K562 (cell line): ENCODE data around the gene CKAP2. TPM values are rescaled to one million over a fixed set of nuclear protein-coding genes. Genes with fewer than 3 reads are reported as not detected.

Source experiments
- ATAC-seq: fragments of 200-7000 bp; cut with Tn5 transposase; 3 replicates; pipeline ENCODE4 v1.9.1; 2020; ENCODE audit warnings: moderate library complexity
- Bru-seq: library from RNA; stranded (reverse); fragments of 400-500 nt; gene quantifications from one replicate; lab custom pipeline; 2021; lab: Mats Ljungman, UMichigan
- BruChase-seq, 2 experiments: library from RNA; stranded (reverse); fragments of 400-500 nt; gene quantifications; one replicate each; lab custom pipeline; 2021; lab: Mats Ljungman, UMichigan
- BruUV-seq: library from RNA; stranded (reverse); fragments of 400-500 nt; replicated peaks from 2 replicates; lab custom pipeline; 2021; lab: Mats Ljungman, UMichigan
- CTCF ChIA-PET: fragments of 300-600 bp; formaldehyde crosslinking; extraction: SDS; loops from one replicate; lab custom pipeline; 2021; ENCODE audit warnings: low intra/inter-chr PET ratio; lab: Yijun Ruan, JAX
- POLR2A ChIA-PET: fragments of 300-600, 350-650 bp; sonication (Branson Sonifier 250); formaldehyde crosslinking; extraction: SDS; loops from one replicate; lab custom pipeline; 2021; ENCODE audit warnings: antibody characterized with exemption, inconsistent platforms; lab: Yijun Ruan, JAX
- DNase-seq, 4 experiments: peaks; one replicate each; pipeline versions ENCODE4 v3.0.0 to v3.0.0-alpha.2; 2011 to 2018; ENCODE audit warnings: low spot score in 3 of 4, mixed read lengths in 3 of 4; ENCODE audit errors: extremely low read depth in 1 of 4
- FAIRE-seq: peaks from 2 replicates; lab custom pipeline; 2011; peaks lifted over from hg19 to GRCh38; lab: Jason Lieb, UNC
- H2AFZ ChIP-seq: 2 replicates; pipeline ENCODE4 v1.6.0; 2011; ENCODE audit warnings: low read depth, low read length, control low read depth, inconsistent platforms
- H3K27ac ChIP-seq: fragments of 200-600 bp; 3 replicates; pipeline ENCODE4 v1.8.0; 2011; ENCODE audit warnings: low read depth, mild to moderate bottlenecking, control low read depth, inconsistent platforms, low read length, moderate library complexity, mixed read lengths; ENCODE audit errors: extremely low read depth
- H3K27me3 ChIP-seq, 2 experiments: fragments of 300-600 bp in 1 of 2; 2 replicates in 1 of 2; 3 replicates in 1 of 2; pipeline versions ENCODE4 v1.6.0 to v1.8.0; 2011; ENCODE audit warnings: inconsistent platforms in 2 of 2, low read length in 2 of 2, mild to moderate bottlenecking in 1 of 2, mixed read lengths in 1 of 2, moderate library complexity in 1 of 2; ENCODE audit not compliant: control insufficient read depth in 2 of 2, insufficient read depth in 2 of 2
- H3K36me3 ChIP-seq: fragments of 300-600 bp; 3 replicates; pipeline ENCODE4 v1.8.0; 2011; ENCODE audit warnings: mild to moderate bottlenecking, low read length, inconsistent platforms; ENCODE audit not compliant: control insufficient read depth, insufficient read depth
- H3K4me1 ChIP-seq, 2 experiments: fragments of 200-600 bp in 1 of 2; replicated peaks in 1 of 2; 2 replicates in 1 of 2; 3 replicates in 1 of 2; pipeline versions ENCODE4 v1.5.1 to v1.8.0; 2011; ENCODE audit warnings: inconsistent platforms in 2 of 2, low read length in 2 of 2, mild to moderate bottlenecking in 1 of 2, mixed read lengths in 1 of 2, moderate library complexity in 1 of 2; ENCODE audit not compliant: control insufficient read depth in 2 of 2, insufficient read depth in 2 of 2
- H3K4me2 ChIP-seq: 2 replicates; pipeline ENCODE4 v1.6.1; 2011; ENCODE audit warnings: low read length, control low read depth, inconsistent platforms, mixed read lengths; ENCODE audit not compliant: insufficient read depth
- H3K4me3 ChIP-seq: fragments of 200-600 bp; sonication (generic), shearing (Covaris generic); 2 replicates; pipeline ENCODE4 v1.5.1; 2016; ENCODE audit warnings: control low read depth, inconsistent platforms
- H3K79me2 ChIP-seq: fragments of 200-600 bp; 3 replicates; pipeline ENCODE4 v1.8.0; 2011; ENCODE audit warnings: low read length, inconsistent platforms; ENCODE audit not compliant: control insufficient read depth, insufficient read depth
- H3K9ac ChIP-seq, 2 experiments: 2 replicates each; pipeline versions ENCODE4 v1.6.0 to v1.6.1; 2011; ENCODE audit warnings: low read depth in 2 of 2, low read length in 2 of 2, control low read depth in 1 of 2, inconsistent platforms in 1 of 2, mild to moderate bottlenecking in 1 of 2, mixed read lengths in 1 of 2; ENCODE audit not compliant: insufficient read depth in 1 of 2
- H3K9me1 ChIP-seq: one replicate; pipeline ENCODE4 v1.6.0; 2011; ENCODE audit warnings: inconsistent platforms, mild to moderate bottlenecking, low read length, moderate library complexity; ENCODE audit not compliant: control insufficient read depth, insufficient read depth
- H3K9me3 ChIP-seq: replicated peaks from 2 replicates; pipeline ENCODE4 v1.5.1; 2011; ENCODE audit warnings: low read depth, low read length, inconsistent platforms; ENCODE audit not compliant: control insufficient read depth, insufficient read depth
- H4K20me1 ChIP-seq: replicated peaks from 2 replicates; pipeline ENCODE4 v1.6.1; 2011; ENCODE audit warnings: low read length, inconsistent platforms, mixed read lengths; ENCODE audit not compliant: control insufficient read depth, insufficient read depth
- ARNT ChIP-seq, 2 experiments: fragments of 450-650 bp; IDR thresholded peaks; 2 replicates each; pipeline ENCODE4 v1.6.1; 2016; ENCODE audit warnings: mild to moderate bottlenecking in 1 of 2
- BRD4 ChIP-seq: fragments of 200-600 bp; sonication (generic); IDR thresholded peaks from 2 replicates; pipeline ENCODE4 v1.6.1; 2017; ENCODE audit warnings: inconsistent platforms
- CCNT2 ChIP-seq: IDR thresholded peaks from 2 replicates; pipeline ENCODE4 v1.6.1; 2011; ENCODE audit warnings: borderline replicate concordance, low read depth, mild to moderate bottlenecking, moderate library complexity, mixed read lengths, low read length; ENCODE audit not compliant: insufficient read length; ENCODE audit errors: extremely low read depth
- FOS ChIP-seq: IDR thresholded peaks from 3 replicates; pipeline ENCODE4 v1.6.1; 2011; ENCODE audit not compliant: insufficient read length; ENCODE audit errors: extremely low read depth
- GTF2F1 ChIP-seq: IDR thresholded peaks from 2 replicates; pipeline ENCODE4 v1.6.1; 2011; ENCODE audit warnings: low read depth, low read length, improper control_type of control experiment
- NR1H2 ChIP-seq: sonication (generic); formaldehyde crosslinking; IDR thresholded peaks from 2 replicates; pipeline ENCODE4 v1.4.0; 2020; ENCODE audit warnings: mild to moderate bottlenecking, missing genetic modification reagents
- RB1 ChIP-seq: fragments of 450-650 bp; IDR thresholded peaks from 2 replicates; pipeline ENCODE4 v1.6.1; 2017; ENCODE audit warnings: low read depth, mild to moderate bottlenecking
- SAP30 ChIP-seq: fragments of 200-600 bp; sonication (generic); IDR thresholded peaks from 2 replicates; pipeline ENCODE4 v1.6.1; 2012; ENCODE audit warnings: borderline replicate concordance, low read depth, mild to moderate bottlenecking, moderate library complexity, low read length, control low read depth, inconsistent platforms; ENCODE audit not compliant: insufficient read depth, poor library complexity, severe bottlenecking
- SFPQ ChIP-seq: fragments of 200-400 bp; formaldehyde crosslinking; IDR thresholded peaks from 2 replicates; pipeline ENCODE4 v1.6.1; 2017; ENCODE audit warnings: mild to moderate bottlenecking, low read depth, low read length, moderate library complexity
- SMAD4 ChIP-seq: fragments of 250-450 bp; sonication (Bioruptor Pico); conservative IDR thresholded peaks from 2 replicates; pipeline ENCODE4 v1.8.0; 2021; ENCODE audit warnings: inconsistent platforms, mild to moderate bottlenecking, moderate library complexity
- ZNF23 ChIP-seq: fragments of 250-450 bp; sonication (Bioruptor Pico); IDR thresholded peaks from 2 replicates; pipeline ENCODE4 v1.4.0; 2020; ENCODE audit warnings: mild to moderate bottlenecking
- WGBS: fragments of 100-300 bp; shearing (Covaris generic); methylation state at CpG from one replicate; pipeline ENCODE4 v1.1.6; 2016; ENCODE audit warnings: low coverage, mixed read lengths; ENCODE audit not compliant: insufficient coverage; ENCODE audit errors: missing lambda C conversion rate; 5-methylcytosine and 5-hydroxymethylcytosine counted together
- in situ Hi-C: fragments of 300-500 bp; cut with MboI; formaldehyde crosslinking; loops from 4 replicates; pipeline ENCODE4 v1.15.0; 2018; ENCODE audit warnings: inconsistent platforms, mixed read lengths
- intact Hi-C: fragments of 100-400 bp; cut with micrococcal nuclease; formaldehyde crosslinking; loops from 2 replicates; pipeline ENCODE4 v1.14.2; 2022
- long read RNA-seq, 3 experiments: library from polyadenylated mRNA in 2 of 3; library from RNA in 1 of 3; unstranded in 2 of 3; stranded (forward) in 1 of 3; transcript quantifications; one replicate each; pipeline ENCODE4 v2.0.0, GENCODE V29; 2019 to 2022
- polyA minus RNA-seq, 3 experiments: library from RNA; depleted of rRNA, polyadenylated mRNA; stranded (reverse); fragments of >200 nt; gene quantifications; 2 replicates each; pipeline ENCODE4 v1.2.3, GENCODE V29; 2011
- polyA plus RNA-seq, 8 experiments: library from polyadenylated mRNA; depleted of rRNA in 4 of 8; stranded (reverse) in 5 of 8; unstranded in 3 of 8; fragments of >200 nt; fragmentation: Nextera tagmentation in 2 of 8; fragmentation: Illumina TruSeq in 1 of 8; extraction: Ambion mirVana in 2 of 8; extraction: Trizol in 1 of 8; gene quantifications; 2 replicates each; pipeline versions ENCODE4 v1.2.1 to v1.2.3, GENCODE V29; 2011 to 2014; ENCODE audit warnings: inconsistent platforms in 1 of 8, missing spikeins in 1 of 8
- total RNA-seq, 7 experiments: library from RNA; depleted of rRNA in 6 of 7; stranded (reverse); fragments of >200 nt in 6 of 7; fragmentation: Illumina TruSeq in 2 of 7; extraction: Trizol in 2 of 7; gene quantifications; 2 replicates each; pipeline versions ENCODE4 v1.2.1 to v1.2.3, GENCODE V29; 2011 to 2021; ENCODE audit warnings: low replicate concordance in 1 of 7

CKAP2 gene
- total RNA-seq (2011; cell fraction: chromatin; rRNA removed; ENCODE audit: low replicate concordance) = 11.1 and 56.9 TPM in 2 replicates
- 5.5 and 8.9 TPM in 2 replicates for total RNA-seq (2011; cell fraction: nucleolus; rRNA removed)
- 15.3 and 20.2 TPM in 2 replicates for total RNA-seq (2011; cell fraction: nucleoplasm; rRNA removed)
- 31.3 and 34.8 TPM in 2 replicates for total RNA-seq (2014; rRNA removed)
- 45.5 and 54.6 TPM in 2 replicates for total RNA-seq (2014; rRNA removed; fragmentation: Illumina TruSeq; extraction: Trizol)
- total RNA-seq (2015; rRNA removed; fragmentation: Illumina TruSeq; extraction: Trizol) = 47.7 and 55.1 TPM in 2 replicates
- total RNA-seq (2021) = 41.4 and 45.1 TPM in 2 replicates
- 17.9 and 24.2 TPM in 2 replicates for polyA plus RNA-seq (2011; rRNA removed)
- polyA plus RNA-seq (2011; cell fraction: cytosol; rRNA removed) = 4.9 and 10.3 TPM in 2 replicates
- polyA plus RNA-seq (2011; cell fraction: nucleus; rRNA removed) = 11.0 and 13.3 TPM in 2 replicates
- 35.6 and 40.5 TPM in 2 replicates for polyA plus RNA-seq (2012)
- polyA plus RNA-seq (2014; fragmentation: Illumina TruSeq; extraction: Trizol) = 53.5 and 63.5 TPM in 2 replicates
- 10 to 100 TPM; 21.9 to 26.8 TPM for polyA plus RNA-seq (2014; fragmentation: Nextera tagmentation; extraction: Ambion mirVana)
- polyA plus RNA-seq (2014; rRNA removed) = 24.8 and 31.5 TPM in 2 replicates
- 37.7 and 45.4 TPM in 2 replicates for polyA minus RNA-seq (2011; rRNA and poly(A)+ RNA removed)
- polyA minus RNA-seq (2011; cell fraction: cytosol; rRNA and poly(A)+ RNA removed) = 16.1 and 18.2 TPM in 2 replicates
- 11.2 and 24.5 TPM in 2 replicates for polyA minus RNA-seq (2011; cell fraction: nucleus; rRNA and poly(A)+ RNA removed)
- Bru-seq, nascent RNA = percentile 84 among the genes with signal in this experiment
- percentile 91 among the genes with signal in this experiment for BruChase-seq, experiment 1, labeled RNA remaining after a 2-hour chase
- percentile 91 among the genes with signal in this experiment for BruChase-seq, experiment 2, labeled RNA remaining after a 6-hour chase
- long read RNA-seq, experiment 1, transcript CKAP2-203 (9 exons, 3,629 nt) = minor isoform, 21 of 157 reads
- long read RNA-seq, experiment 1, transcript CKAP2-201 (9 exons, 3,375 nt) = major isoform, 51 of 157 reads
- long read RNA-seq, experiment 1, partial matches to known transcripts = 69 of 157 reads
- long read RNA-seq, experiment 1, other reads (novel, unspliced or antisense) = 12 of 157 reads
- long read RNA-seq, experiment 2, transcript CKAP2-201 (9 exons, 3,375 nt) = major isoform, 6 of 17 reads
- long read RNA-seq, experiment 2, partial matches to known transcripts = 3 of 17 reads
- long read RNA-seq, experiment 2, other reads (novel, unspliced or antisense) = 6 of 17 reads
- long read RNA-seq, experiment 3, transcript CKAP2-201 (9 exons, 3,375 nt) = major isoform, 6 of 19 reads
- long read RNA-seq, experiment 3, partial matches to known transcripts = 11 of 19 reads
- long read RNA-seq, experiment 3, other reads (novel, unspliced or antisense) = 1 of 19 reads

GRCh38 chr13:52454820-52455676, at the start of gene CKAP2:
TSS of gene CKAP2 (plus strand) at chr13:52455478. CDS start at chr13:52455557, 79 bp downstream.
- H3K9me3 ChIP-seq = no peaks in the 10 kb centered on the region; the same call in 1 of the 2 replicates
- H3K4me3 ChIP-seq = peak within 1 kb of the TSS; percentile 77
- peak; percentile 92 for ATAC-seq
- H3K27ac ChIP-seq = peak within 1 kb of the TSS; percentile 82
- no peaks in the 10 kb centered on the region for H3K9me1 ChIP-seq
- DNase-seq = peak; percentile 83 to 95 (median 87)
- peak within 1 kb of the TSS; percentile 99 for H3K4me2 ChIP-seq
- peak within 1 kb of the TSS; percentile 91 to 92 for H3K9ac ChIP-seq
- WGBS = 1% methylated on average over 44 of the region's 56 CpGs
- H2AFZ ChIP-seq = peak within 1 kb of the TSS; percentile 98
- ChIA-PET POLR2A (interaction anchor here (0.7 kb wide), 1 partner anchor 284 kb away, joined by 3 read pairs; no protein-coding TSS in a partner anchor), CTCF (no interaction called here)
- H3K79me2 ChIP-seq = peaks cover 44% of the 10 kb centered on the region
- peak; percentile 95 for FAIRE-seq
- in situ Hi-C loops = no loop called here
- intact Hi-C loops = loop anchor here (10.0 kb wide), 3 partner anchors 200 to 460 kb away; partner anchors contain the start of genes NEK3 and SUGT1
- peaks cover 3 to 10% of the 10 kb centered on the region in 2 experiments; a peak in 4 of 5 replicates for H3K4me1 ChIP-seq
- BruUV-seq = TSS peak; percentile 85
- H4K20me1 ChIP-seq = no peaks in the 10 kb centered on the region
- H3K27me3 ChIP-seq = no peaks in the 10 kb centered on the region
- H3K36me3 ChIP-seq = peaks cover 30% of the 10 kb centered on the region
- peak in 1 of 2 experiments; percentile 55; a peak in 1 of 4 replicates for TF ChIP-seq ARNT (IDR thresholded peaks at IDR 0.05)
- peak; percentile 80 for TF ChIP-seq SAP30
- TF ChIP-seq NR1H2 (CRISPR knock-in tag) = no peak
- TF ChIP-seq SFPQ = no peak
- TF ChIP-seq ZNF23 (CRISPR knock-in tag) = no peak
- TF ChIP-seq FOS = peak; percentile 81
- TF ChIP-seq GTF2F1 = peak; percentile 69
- peak; percentile 68 for TF ChIP-seq CCNT2
- TF ChIP-seq SMAD4 = peak; percentile 83
- peak; percentile 39; the same call in 1 of the 2 replicates for TF ChIP-seq RB1
- 0 out of 2 replicates have a peak, but pooled peaks have one; percentile 47 for TF ChIP-seq BRD4
